HepG2 (cell line): ENCODE results near the gene DNAJB6. TPM values are rescaled to one million over a fixed set of nuclear protein-coding genes. Genes with fewer than 3 reads are reported as not detected.

Source experiments
- ATAC-seq: fragments of 200-7000 bp; cut with Tn5 transposase; 3 replicates; pipeline ENCODE4 v1.9.1; 2020; ENCODE audit warnings: mild to moderate bottlenecking, moderate library complexity
- BruUV-seq: library from RNA; stranded (reverse); fragments of 400-500 nt; replicated peaks from 2 replicates; lab custom pipeline; 2021; lab: Mats Ljungman, UMichigan
- CTCF ChIA-PET: fragments of 300-600 bp; formaldehyde crosslinking; extraction: SDS; loops from one replicate; lab custom pipeline; 2021; ENCODE audit warnings: low total read pairs, inconsistent platforms, low intra/inter-chr PET ratio; lab: Yijun Ruan, JAX
- POLR2A ChIA-PET: fragments of 350-600 bp; sonication (Branson Sonifier 250); formaldehyde crosslinking; loops from one replicate; lab custom pipeline; 2020; ENCODE audit warnings: antibody characterized with exemption, inconsistent platforms; lab: Yijun Ruan, JAX
- DNase-seq: peaks from one replicate; pipeline ENCODE4 v3.0.0-alpha.2; 2015; ENCODE audit warnings: low spot score
- FAIRE-seq: peaks from 3 replicates; lab custom pipeline; 2011; peaks lifted over from hg19 to GRCh38; lab: Jason Lieb, UNC
- H2AFZ ChIP-seq: one replicate; pipeline ENCODE4 v1.6.1; 2011; ENCODE audit warnings: low read length, inconsistent platforms
- H3K27ac ChIP-seq: fragments of 300-600 bp; 3 replicates; pipeline ENCODE4 v1.8.0; 2011; ENCODE audit warnings: mixed run types, mild to moderate bottlenecking, mixed read lengths, low read length, inconsistent platforms; ENCODE audit not compliant: insufficient read depth; ENCODE audit errors: extremely low read length
- H3K27me3 ChIP-seq, 2 experiments: fragments of 200-600 bp in 1 of 2; 2 replicates in 1 of 2; 3 replicates in 1 of 2; pipeline versions ENCODE4 v1.6.0 to v1.8.0; 2011; ENCODE audit warnings: low read length in 2 of 2, mild to moderate bottlenecking in 2 of 2, moderate library complexity in 2 of 2, inconsistent platforms in 1 of 2; ENCODE audit not compliant: insufficient read depth in 2 of 2, control insufficient read depth in 1 of 2
- H3K36me3 ChIP-seq, 2 experiments: fragments of 200-600 bp in 1 of 2; replicated peaks in 1 of 2; 2 replicates in 1 of 2; 3 replicates in 1 of 2; pipeline versions ENCODE4 v1.5.1 to v1.8.0; 2011; ENCODE audit warnings: low read length in 2 of 2, inconsistent platforms in 1 of 2; ENCODE audit not compliant: insufficient read depth in 2 of 2, control insufficient read depth in 1 of 2
- H3K4me1 ChIP-seq: 2 replicates; pipeline ENCODE4 v1.5.1; 2012; ENCODE audit warnings: low read length, inconsistent platforms; ENCODE audit not compliant: insufficient read depth
- H3K4me2 ChIP-seq: 2 replicates; pipeline ENCODE4 v1.6.0; 2011; ENCODE audit warnings: low read depth, low read length, inconsistent platforms
- H3K4me3 ChIP-seq, 3 experiments: fragments of 200-600 bp in 1 of 3; sonication (generic), shearing (Covaris generic) in 1 of 3; replicated peaks in 1 of 3; 2 replicates each; pipeline ENCODE4 v1.5.1; 2011 to 2016; ENCODE audit warnings: low read length in 3 of 3, inconsistent platforms in 2 of 3, low read depth in 2 of 3, mild to moderate bottlenecking in 2 of 3, control low read depth in 1 of 3, mixed read lengths in 1 of 3; ENCODE audit not compliant: insufficient read depth in 1 of 3
- H3K79me2 ChIP-seq: one replicate; pipeline ENCODE4 v1.6.1; 2011; ENCODE audit warnings: low read length, inconsistent platforms; ENCODE audit not compliant: insufficient read depth
- H3K9ac ChIP-seq: 2 replicates; pipeline ENCODE4 v1.6.0; 2011; ENCODE audit warnings: mild to moderate bottlenecking, low read depth, low read length, inconsistent platforms; ENCODE audit not compliant: insufficient read depth
- H3K9me3 ChIP-seq: 2 replicates; pipeline ENCODE4 v1.5.1; 2012; ENCODE audit warnings: mild to moderate bottlenecking, low read length
- H4K20me1 ChIP-seq: 2 replicates; pipeline ENCODE4 v1.6.0; 2011; ENCODE audit warnings: inconsistent platforms, mild to moderate bottlenecking, low read length, moderate library complexity; ENCODE audit not compliant: insufficient read depth
- HMG20B ChIP-seq: conservative IDR thresholded peaks from 2 replicates; pipeline ENCODE4 v1.6.1; 2016; ENCODE audit warnings: missing genetic modification reagents, missing compliant biosample characterization
- MBNL3 ChIP-seq: fragments of 250-450 bp; sonication (Bioruptor Pico); conservative IDR thresholded peaks from 2 replicates; pipeline ENCODE4 v1.8.0; 2022; ENCODE audit warnings: mild to moderate bottlenecking, inconsistent platforms
- NCOA1 ChIP-seq: sonication (generic); formaldehyde crosslinking; IDR thresholded peaks from 2 replicates; pipeline ENCODE4 v1.9.0; 2021; ENCODE audit warnings: missing genetic modification reagents
- NR2F2 ChIP-seq: IDR thresholded peaks from 2 replicates; pipeline ENCODE4 v1.6.1; 2012; ENCODE audit warnings: low read depth, inconsistent platforms, borderline replicate concordance
- SMAD3 ChIP-seq: sonication (generic); formaldehyde crosslinking; IDR thresholded peaks from 2 replicates; pipeline ENCODE4 v1.4.0; 2020; ENCODE audit warnings: missing genetic modification reagents
- ZC3H4 ChIP-seq: sonication (generic); formaldehyde crosslinking; IDR thresholded peaks from 2 replicates; pipeline ENCODE4 v1.4.0; 2020; ENCODE audit warnings: missing genetic modification reagents, borderline replicate concordance
- ZNF224 ChIP-seq: sonication (generic); formaldehyde crosslinking; IDR thresholded peaks from 2 replicates; pipeline ENCODE4 v1.5.0; 2020; ENCODE audit warnings: mild to moderate bottlenecking, missing genetic modification reagents
- ZNF326 ChIP-seq: sonication (generic); formaldehyde crosslinking; IDR thresholded peaks from 2 replicates; pipeline ENCODE4 v1.4.0; 2020; ENCODE audit warnings: missing genetic modification reagents, borderline replicate concordance
- ZNF441 ChIP-seq: sonication (generic); formaldehyde crosslinking; IDR thresholded peaks from 2 replicates; pipeline ENCODE4 v1.7.0; 2021; ENCODE audit warnings: missing genetic modification reagents, borderline replicate concordance
- ZNF703 ChIP-seq: sonication (generic); formaldehyde crosslinking; IDR thresholded peaks from 2 replicates; pipeline ENCODE4 v1.5.1; 2020; ENCODE audit warnings: missing genetic modification reagents, mild to moderate bottlenecking, moderate library complexity, borderline replicate concordance
- ZNF782 ChIP-seq: sonication (generic); formaldehyde crosslinking; IDR thresholded peaks from 2 replicates; pipeline ENCODE4 v1.4.0; 2020; ENCODE audit warnings: missing genetic modification reagents, mild to moderate bottlenecking, borderline replicate concordance
- WGBS: methylation state at CpG from one replicate; pipeline ENCODE4 v1.1.6; 2017; ENCODE audit warnings: low lambda C conversion rate; 5-methylcytosine and 5-hydroxymethylcytosine counted together
- in situ Hi-C: cut with HindIII; loops from 2 replicates; pipeline ENCODE4 v1.10.0; 2017; ENCODE audit warnings: low pct_unique_long_range_greater_than_20kb; ENCODE audit not compliant: extremely low pct_ligation_motif_present
- intact Hi-C: fragments of 100-400 bp; cut with micrococcal nuclease; formaldehyde crosslinking; loops from one replicate; pipeline ENCODE4 v1.10.0; 2022; ENCODE audit not compliant: unreplicated experiment
- polyA plus RNA-seq, 8 experiments: library from polyadenylated mRNA; depleted of rRNA in 3 of 8; stranded (reverse) in 7 of 8; unstranded in 1 of 8; fragments of >200 nt; fragmentation: Illumina TruSeq in 4 of 8; extraction: Trizol in 4 of 8; gene quantifications; 2 replicates each; pipeline versions ENCODE4 v1.2.1 to v1.2.3, GENCODE V29; 2011 to 2016; ENCODE audit warnings: low read depth in 4 of 8, missing spikeins in 1 of 8, mixed read lengths in 1 of 8; ENCODE audit not compliant: insufficient read depth in 1 of 8
- total RNA-seq, 5 experiments: library from RNA; depleted of rRNA; stranded (reverse); fragments of >200 nt; fragmentation: Illumina TruSeq; extraction: Trizol; gene quantifications; 2 replicates each; pipeline ENCODE4 v1.2.3, GENCODE V29; 2016; ENCODE audit warnings: low read depth in 1 of 5
- TF ChIP-seq, protein P1 (sequence below): sonication (generic); formaldehyde crosslinking; IDR thresholded peaks from 2 replicates; pipeline ENCODE4 v1.4.0; 2020; ENCODE audit warnings: mild to moderate bottlenecking, missing genetic modification reagents
- TF ChIP-seq, protein P2 (sequence below): sonication (generic); formaldehyde crosslinking; IDR thresholded peaks from 2 replicates; pipeline ENCODE4 v1.4.0; 2020; ENCODE audit warnings: low read depth, missing genetic modification reagents

Gene DNAJB6
- total and polyA plus RNA-seq, 2 of the 13 experiments (the other 11 are each of a cell fraction or from before 2014, with no cell fraction given) = 29.9 to 53.9 TPM

DNA sequence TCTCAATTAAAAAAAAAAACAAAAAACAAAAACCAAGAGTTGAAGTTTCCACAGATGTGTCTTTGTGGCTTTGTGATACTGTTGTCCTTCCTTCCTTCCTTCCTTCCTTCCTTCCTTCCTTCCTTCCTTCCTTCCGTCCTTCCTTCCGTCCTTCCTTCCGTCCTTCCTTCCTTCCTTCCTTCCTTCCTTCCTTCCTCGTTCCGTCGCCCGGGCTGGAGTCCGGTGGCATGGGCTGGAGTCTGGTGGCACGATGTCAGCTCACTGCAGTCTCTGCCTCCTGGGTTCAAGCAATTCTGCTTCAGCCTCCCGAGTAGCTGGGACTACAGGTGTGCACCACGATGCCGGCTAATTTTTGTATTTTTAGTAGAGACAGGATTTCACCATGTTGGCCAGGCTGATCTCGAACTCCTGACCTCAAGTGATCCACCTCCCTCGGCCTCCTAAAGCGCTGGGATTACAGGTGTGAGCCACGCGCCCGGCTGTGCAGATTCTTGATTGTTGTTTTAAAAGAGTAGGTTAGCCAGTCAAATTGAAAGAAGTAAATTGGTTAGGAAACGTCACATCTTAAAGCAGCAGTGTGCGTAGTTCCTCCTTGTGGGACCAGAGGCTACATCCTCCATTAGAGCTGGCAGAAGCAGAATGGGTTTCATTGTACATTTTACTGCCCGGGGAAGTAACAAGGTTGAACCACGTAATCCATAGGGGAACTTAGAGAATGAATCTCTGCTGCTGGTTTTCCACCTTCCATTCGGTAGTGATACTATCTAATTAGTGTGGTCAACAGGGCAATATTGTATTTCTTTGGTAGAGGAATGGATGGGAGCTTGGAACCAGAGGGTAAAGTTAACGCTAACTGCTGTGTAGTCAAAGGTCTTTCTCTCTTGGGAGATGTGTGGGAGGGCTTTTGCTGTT, 20.6 kb downstream of the DNAJB6 start:
- intact Hi-C loops (no loop called here), in situ Hi-C loops (no loop called here)
- Histone ChIP-seq H3K36me3 (peaks cover 10 to 46% of the 10 kb centered on the region in 2 experiments), H3K4me2 (no peak overlapping the region), H3K4me1 (no peaks in the 10 kb centered on the region; the same call in 1 of the 2 replicates), H4K20me1 (peaks cover 72% of the 10 kb centered on the region), H3K9ac (no peak overlapping the region), H3K79me2 (peaks cover 83% of the 10 kb centered on the region), H3K9me3 (no peaks in the 10 kb centered on the region), H3K27me3 (no peaks in the 10 kb centered on the region), H3K27ac (no peak overlapping the region), H3K4me3 (no peak overlapping the region), H2AFZ (no peak overlapping the region)
- no peak for DNase-seq
- BruUV-seq = no TSS peak
- WGBS = 85% methylated on average over 23 of the region's 24 CpGs
- CTCF ChIA-PET = no interaction called here
- no peak for ATAC-seq
- TF ChIP-seq SMAD3 = no peak
- TF ChIP-seq, protein P1, sequence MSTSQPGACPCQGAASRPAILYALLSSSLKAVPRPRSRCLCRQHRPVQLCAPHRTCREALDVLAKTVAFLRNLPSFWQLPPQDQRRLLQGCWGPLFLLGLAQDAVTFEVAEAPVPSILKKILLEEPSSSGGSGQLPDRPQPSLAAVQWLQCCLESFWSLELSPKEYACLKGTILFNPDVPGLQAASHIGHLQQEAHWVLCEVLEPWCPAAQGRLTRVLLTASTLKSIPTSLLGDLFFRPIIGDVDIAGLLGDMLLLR (CRISPR knock-in tag) = no peak
- no peak for TF ChIP-seq NCOA1 (CRISPR knock-in tag)
- TF ChIP-seq, protein P2, sequence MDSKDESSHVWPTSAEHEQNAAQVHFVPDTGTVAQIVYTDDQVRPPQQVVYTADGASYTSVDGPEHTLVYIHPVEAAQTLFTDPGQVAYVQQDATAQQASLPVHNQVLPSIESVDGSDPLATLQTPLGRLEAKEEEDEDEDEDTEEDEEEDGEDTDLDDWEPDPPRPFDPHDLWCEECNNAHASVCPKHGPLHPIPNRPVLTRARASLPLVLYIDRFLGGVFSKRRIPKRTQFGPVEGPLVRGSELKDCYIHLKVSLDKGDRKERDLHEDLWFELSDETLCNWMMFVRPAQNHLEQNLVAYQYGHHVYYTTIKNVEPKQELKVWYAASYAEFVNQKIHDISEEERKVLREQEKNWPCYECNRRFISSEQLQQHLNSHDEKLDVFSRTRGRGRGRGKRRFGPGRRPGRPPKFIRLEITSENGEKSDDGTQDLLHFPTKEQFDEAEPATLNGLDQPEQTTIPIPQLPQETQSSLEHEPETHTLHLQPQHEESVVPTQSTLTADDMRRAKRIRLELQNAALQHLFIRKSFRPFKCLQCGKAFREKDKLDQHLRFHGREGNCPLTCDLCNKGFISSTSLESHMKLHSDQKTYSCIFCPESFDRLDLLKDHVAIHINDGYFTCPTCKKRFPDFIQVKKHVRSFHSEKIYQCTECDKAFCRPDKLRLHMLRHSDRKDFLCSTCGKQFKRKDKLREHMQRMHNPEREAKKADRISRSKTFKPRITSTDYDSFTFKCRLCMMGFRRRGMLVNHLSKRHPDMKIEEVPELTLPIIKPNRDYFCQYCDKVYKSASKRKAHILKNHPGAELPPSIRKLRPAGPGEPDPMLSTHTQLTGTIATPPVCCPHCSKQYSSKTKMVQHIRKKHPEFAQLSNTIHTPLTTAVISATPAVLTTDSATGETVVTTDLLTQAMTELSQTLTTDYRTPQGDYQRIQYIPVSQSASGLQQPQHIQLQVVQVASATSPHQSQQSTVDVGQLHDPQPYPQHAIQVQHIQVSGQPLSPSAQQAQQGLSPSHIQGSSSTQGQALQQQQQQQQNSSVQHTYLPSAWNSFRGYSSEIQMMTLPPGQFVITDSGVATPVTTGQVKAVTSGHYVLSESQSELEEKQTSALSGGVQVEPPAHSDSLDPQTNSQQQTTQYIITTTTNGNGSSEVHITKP (CRISPR knock-in tag) = no peak
- no peak for TF ChIP-seq MBNL3 (CRISPR knock-in tag)
- TF ChIP-seq ZNF782 (CRISPR knock-in tag) = no peak
- no peak for TF ChIP-seq ZNF703 (CRISPR knock-in tag)
- no peak for TF ChIP-seq ZNF326 (CRISPR knock-in tag)
- TF ChIP-seq HMG20B (CRISPR knock-in tag) = no peak
- TF ChIP-seq ZNF224 (CRISPR knock-in tag) = no peak
- TF ChIP-seq NR2F2 = no peak
- TF ChIP-seq ZNF441 = no peak
- no peak for TF ChIP-seq ZC3H4 (CRISPR knock-in tag)
- no peak for FAIRE-seq
- POLR2A ChIA-PET = no interaction called here
